ENCODE results near the gene MAEA.

DNA sequence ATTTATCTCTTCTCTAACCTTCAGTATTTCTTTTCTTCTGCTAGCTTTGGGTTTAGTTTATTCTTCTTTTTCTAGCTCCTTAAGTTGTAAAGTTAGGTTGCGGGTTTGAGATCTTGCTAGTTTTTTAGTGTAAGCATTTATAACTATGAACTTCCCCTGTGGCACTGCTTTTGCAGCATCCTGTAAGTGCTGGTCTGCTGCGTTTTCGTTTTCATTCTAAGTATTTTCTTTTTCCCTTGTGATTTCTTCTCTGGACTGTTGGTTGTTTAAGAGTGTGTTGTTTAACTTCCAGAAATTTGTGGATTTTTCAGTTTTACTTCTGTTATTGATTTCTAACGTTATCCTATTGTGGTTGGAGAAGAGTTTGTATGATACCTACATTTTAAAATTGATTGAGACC is 29.7 kb upstream of the MAEA start:
- no peak for TF ChIP-seq POLR2A (IDR thresholded peaks at IDR 0.05)
- TF ChIP-seq CTCF (IDR thresholded peaks at IDR 0.05): no peak
